MM.1S (cell line): ENCODE results near the gene FAM185A.
A peak's percentile ranks its signal among the peaks of the same experiment; 100 is the strongest.

Source experiments
- DNase-seq: peaks from one replicate; pipeline ENCODE4 v3.0.0-alpha.2; 2015
- H2AFZ ChIP-seq: fragments of 300-600 bp; sonication (generic); 2 replicates; pipeline ENCODE4 v1.6.0; 2016; ENCODE audit warnings: antibody characterized with exemption, low read length
- H3F3A ChIP-seq: fragments of 300-600 bp; sonication (generic); 2 replicates; pipeline ENCODE4 v1.6.1; 2016; ENCODE audit warnings: mild to moderate bottlenecking, antibody characterized with exemption, low read length, moderate library complexity, mixed read lengths; ENCODE audit not compliant: insufficient read depth
- H3K27ac ChIP-seq: fragments of 300-600 bp; sonication (generic); 2 replicates; pipeline ENCODE4 v1.5.1; 2016; ENCODE audit warnings: mild to moderate bottlenecking, low read length
- H3K27me3 ChIP-seq: fragments of 300-600 bp; sonication (generic); replicated peaks from 2 replicates; pipeline ENCODE4 v1.6.0; 2016; ENCODE audit warnings: low read length; ENCODE audit not compliant: insufficient read depth
- H3K36me3 ChIP-seq: fragments of 300-600 bp; sonication (generic); replicated peaks from 2 replicates; pipeline ENCODE4 v1.6.1; 2016; ENCODE audit warnings: mild to moderate bottlenecking, low read length, mixed read lengths; ENCODE audit not compliant: insufficient read depth
- H3K4me1 ChIP-seq: fragments of 300-600 bp; sonication (generic); 2 replicates; pipeline ENCODE4 v1.6.1; 2016; ENCODE audit warnings: low read length, mixed read lengths
- H3K4me2 ChIP-seq: fragments of 300-600 bp; sonication (generic); 2 replicates; pipeline ENCODE4 v1.6.0; 2016; ENCODE audit warnings: low read depth, low read length
- H3K4me3 ChIP-seq: fragments of 300-600 bp; sonication (generic); 2 replicates; pipeline ENCODE4 v1.5.1; 2016; ENCODE audit warnings: low read length, mixed read lengths
- H3K79me2 ChIP-seq: fragments of 300-600 bp; sonication (generic); 2 replicates; pipeline ENCODE4 v1.6.1; 2016; ENCODE audit warnings: mixed run types, low read length, mixed read lengths
- H3K9ac ChIP-seq: fragments of 300-600 bp; sonication (generic); 2 replicates; pipeline ENCODE4 v1.6.1; 2016; ENCODE audit warnings: low read length, mixed read lengths
- H3K9me2 ChIP-seq: fragments of 300-600 bp; sonication (generic); replicated peaks from 2 replicates; pipeline ENCODE4 v1.6.1; 2016; ENCODE audit warnings: mild to moderate bottlenecking, low read length, mixed read lengths; ENCODE audit not compliant: insufficient read depth
- H3K9me3 ChIP-seq: fragments of 300-600 bp; sonication (generic); replicated peaks from 2 replicates; pipeline ENCODE4 v1.6.1; 2016; ENCODE audit warnings: mild to moderate bottlenecking, low read length, mixed read lengths; ENCODE audit not compliant: insufficient read depth
- H4K20me1 ChIP-seq: fragments of 300-600 bp; sonication (generic); 2 replicates; pipeline ENCODE4 v1.6.1; 2016; ENCODE audit warnings: mild to moderate bottlenecking, low read length, moderate library complexity, mixed read lengths; ENCODE audit not compliant: insufficient read depth
- CTCF ChIP-seq: fragments of 300-600 bp; sonication (generic); IDR thresholded peaks from 2 replicates; pipeline ENCODE4 v1.5.1; 2016; ENCODE audit warnings: antibody characterized with exemption, low read length, mixed read lengths
- EZH2 ChIP-seq: fragments of 300-600 bp; sonication (generic); optimal IDR thresholded peaks from 2 replicates; pipeline ENCODE3; 2017; ENCODE audit warnings: low read depth, mild to moderate bottlenecking, antibody characterized with exemption, low read length, mixed read lengths
- EZH2phosphoT487 ChIP-seq: fragments of 300-600 bp; sonication (generic); IDR thresholded peaks from 2 replicates; pipeline ENCODE4 v1.6.1; 2018; ENCODE audit warnings: antibody characterized with exemption, low read length

Gene FAM185A

GRCh38 chr7:102834466-102834865, 85.7 kb downstream of the FAM185A start:
- Histone ChIP-seq H3F3A (no peaks in the 10 kb centered on the region), H3K9me2 (no peaks in the 10 kb centered on the region), H4K20me1 (no peaks in the 10 kb centered on the region), H3K36me3 (no peaks in the 10 kb centered on the region), H3K4me2 (no peak overlapping the region), H3K9me3 (no peaks in the 10 kb centered on the region), H3K9ac (no peak overlapping the region), H3K27me3 (no peaks in the 10 kb centered on the region), H2AFZ (no peak overlapping the region), H3K4me1 (no peaks in the 10 kb centered on the region), H3K27ac (no peak overlapping the region), H3K4me3 (no peak overlapping the region), H3K79me2 (no peaks in the 10 kb centered on the region)
- TF ChIP-seq EZH2phosphoT487 (no peak), CTCF (no peak), EZH2 (no peak)
- no peak for DNase-seq

DNA sequence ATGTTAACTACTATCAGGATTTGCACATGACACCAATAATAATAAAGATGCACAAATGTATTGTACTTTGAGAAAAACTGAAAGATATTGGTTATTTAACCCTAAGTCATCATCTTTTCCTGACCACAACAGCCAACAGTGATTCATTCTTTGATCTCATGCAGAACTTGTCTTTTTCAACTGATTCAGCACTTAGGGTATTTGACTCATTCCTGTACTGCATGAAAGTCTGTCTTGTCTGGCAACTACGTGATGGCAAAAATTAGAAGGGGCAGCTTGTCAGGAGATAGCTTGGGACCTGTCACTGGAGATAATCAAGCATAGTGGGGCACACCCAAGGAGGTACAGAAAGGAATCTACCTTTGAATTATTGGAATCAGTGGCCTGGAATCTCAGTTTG, 86.2 kb downstream of the FAM185A start:
- H3K27ac ChIP-seq, result no peak overlapping the region
- no peak overlapping the region for H3K4me2 ChIP-seq

DNA sequence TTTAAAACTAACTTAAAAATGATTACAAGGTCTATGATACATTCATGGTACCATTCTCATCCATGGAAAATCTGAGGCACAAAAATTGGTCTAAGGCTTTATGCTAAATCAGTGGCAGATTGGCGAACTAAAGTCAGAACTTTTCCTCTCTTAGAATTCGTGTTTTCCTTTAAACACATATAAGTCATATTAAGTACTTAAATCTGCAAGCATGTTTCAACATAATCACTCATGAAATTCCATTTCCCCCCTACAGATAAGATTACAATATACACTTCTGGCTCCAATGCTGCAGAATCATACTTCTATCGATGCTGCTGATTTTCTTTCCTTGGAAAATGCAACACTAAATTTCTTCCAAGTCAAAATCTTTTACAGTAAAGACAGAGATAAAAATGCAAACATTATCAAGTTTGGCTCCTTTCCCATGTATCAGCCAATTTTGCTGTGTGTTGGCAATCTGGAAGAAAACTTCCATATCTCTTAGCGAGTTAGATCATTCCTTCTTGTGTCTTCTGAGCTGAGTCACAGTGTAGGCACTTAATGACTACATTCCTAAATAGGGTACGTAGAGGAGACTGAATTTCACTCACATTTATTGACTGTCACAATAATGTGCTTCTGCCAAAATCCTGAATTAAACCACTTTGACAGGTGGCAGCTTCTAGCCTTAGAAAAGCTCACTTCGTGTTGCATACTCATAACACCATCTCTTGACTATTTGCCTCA, 87.6 kb downstream of the FAM185A start:
- TF ChIP-seq EZH2 (no peak), EZH2phosphoT487 (no peak), CTCF (no peak)
- no peak for DNase-seq
- H3K9ac ChIP-seq, result no peak overlapping the region
- H3K9me2 ChIP-seq, result no peaks in the 10 kb centered on the region
- no peak overlapping the region for H3K4me2 ChIP-seq
- no peaks in the 10 kb centered on the region for H3K9me3 ChIP-seq
- no peaks in the 10 kb centered on the region for H3K27me3 ChIP-seq
- no peaks in the 10 kb centered on the region for H3K4me1 ChIP-seq
- no peaks in the 10 kb centered on the region for H4K20me1 ChIP-seq
- no peak overlapping the region for H3K4me3 ChIP-seq
- no peaks in the 10 kb centered on the region for H3F3A ChIP-seq
- H3K36me3 ChIP-seq, result no peaks in the 10 kb centered on the region
- H3K27ac ChIP-seq, result no peak overlapping the region
- H2AFZ ChIP-seq, result no peak overlapping the region
- no peaks in the 10 kb centered on the region for H3K79me2 ChIP-seq

More for the DNA sequence above, 86.2 kb downstream of the FAM185A start:
- Histone ChIP-seq H3K36me3 (no peaks in the 10 kb centered on the region), H3K27me3 (no peaks in the 10 kb centered on the region), H3K9me3 (no peaks in the 10 kb centered on the region), H4K20me1 (no peaks in the 10 kb centered on the region), H3K79me2 (no peaks in the 10 kb centered on the region), H3K9me2 (no peaks in the 10 kb centered on the region), H3K4me1 (no peaks in the 10 kb centered on the region), H2AFZ (no peak overlapping the region), H3K9ac (no peak overlapping the region), H3F3A (no peaks in the 10 kb centered on the region), H3K4me3 (no peak overlapping the region)
- DNase-seq, result peak; percentile 16
- TF ChIP-seq EZH2 (no peak), CTCF (no peak)
